Kidney epithelial cell (primary cell): ENCODE data around the gene TBC1D16. TPM values are rescaled to one million over a fixed set of nuclear protein-coding genes. Genes with fewer than 3 reads are reported as not detected.

ENCODE experiments used
- DNase-seq: peaks from one replicate; pipeline ENCODE4 v3.0.0-alpha.2; 2010; ENCODE audit warnings: low read depth
- H3K27me3 ChIP-seq: 2 replicates; pipeline ENCODE4 v1.6.0; 2011; ENCODE audit warnings: low read length; ENCODE audit not compliant: control insufficient read depth, insufficient read depth
- H3K36me3 ChIP-seq: 2 replicates; pipeline ENCODE4 v1.5.1; 2011; ENCODE audit warnings: low read length; ENCODE audit not compliant: control insufficient read depth, insufficient read depth
- H3K4me3 ChIP-seq: 2 replicates; pipeline ENCODE4 v1.5.1; 2011; ENCODE audit warnings: low read depth, mild to moderate bottlenecking, control low read depth, low read length
- CTCF ChIP-seq: IDR thresholded peaks from 2 replicates; pipeline ENCODE4 v1.5.1; 2011; ENCODE audit warnings: mild to moderate bottlenecking, moderate library complexity, low read length, control low read depth, inconsistent platforms; ENCODE audit not compliant: insufficient read depth, poor library complexity, severe bottlenecking
- total RNA-seq: library from RNA; depleted of rRNA; stranded (reverse); fragments of >200 nt; gene quantifications from 2 replicates; pipeline ENCODE4 v1.2.3, GENCODE V29; 2015

The TBC1D16 gene
- total RNA-seq, 1 donor from 2014 or later: 58.5 TPM

GRCh38 chr17:80017226-80018010, 18.3 kb downstream of the TBC1D16 start:
- Histone ChIP-seq H3K27me3 (no peaks in the 10 kb centered on the region), H3K4me3 (no peak overlapping the region), H3K36me3 (peaks cover 1% of the 10 kb centered on the region)
- no peak for TF ChIP-seq CTCF
- DNase-seq: no peak

- no peak overlapping the region for H3K4me3 ChIP-seq
- no peak for TF ChIP-seq CTCF
- peaks cover 1% of the 10 kb centered on the region for H3K36me3 ChIP-seq
- H3K27me3 ChIP-seq: no peaks in the 10 kb centered on the region
- no peak for DNase-seq
Observed at GRCh38 chr17:80012765-80013741, 22.6 kb downstream of the TBC1D16 start.

- Histone ChIP-seq H3K27me3 (no peaks in the 10 kb centered on the region), H3K36me3 (peaks cover 1% of the 10 kb centered on the region), H3K4me3 (no peak overlapping the region)
- no peak for DNase-seq
- TF ChIP-seq CTCF: no peak
Observed at GRCh38 chr17:80011989-80012555, 23.6 kb downstream of the TBC1D16 start.

- no peaks in the 10 kb centered on the region for H3K27me3 ChIP-seq
- TF ChIP-seq CTCF: no peak
- peaks cover 1% of the 10 kb centered on the region for H3K36me3 ChIP-seq
- DNase-seq: no peak
- H3K4me3 ChIP-seq: no peak overlapping the region
Observed at GRCh38 chr17:80010283-80010858, 25.3 kb downstream of the TBC1D16 start.

- TF ChIP-seq CTCF: no peak
- no peak for DNase-seq
- H3K36me3 ChIP-seq: peaks cover 1% of the 10 kb centered on the region
Observed at GRCh38 chr17:80009391-80010282, 26.0 kb downstream of the TBC1D16 start.

More at GRCh38 chr17:80009391-80010282, 26.0 kb downstream of the TBC1D16 start:
- Histone ChIP-seq H3K4me3 (no peak overlapping the region), H3K27me3 (no peaks in the 10 kb centered on the region)
